GM19395 (cell line): ENCODE results near the gene TMA7.

Experiments used
- ATAC-seq: cut with Tn5 transposase; IDR thresholded peaks from one replicate; pipeline ENCODE4 v1.9.1; 2021; ENCODE audit warnings: mild to moderate bottlenecking, moderate library complexity; ENCODE audit not compliant: unreplicated experiment

The TMA7 gene

DNA sequence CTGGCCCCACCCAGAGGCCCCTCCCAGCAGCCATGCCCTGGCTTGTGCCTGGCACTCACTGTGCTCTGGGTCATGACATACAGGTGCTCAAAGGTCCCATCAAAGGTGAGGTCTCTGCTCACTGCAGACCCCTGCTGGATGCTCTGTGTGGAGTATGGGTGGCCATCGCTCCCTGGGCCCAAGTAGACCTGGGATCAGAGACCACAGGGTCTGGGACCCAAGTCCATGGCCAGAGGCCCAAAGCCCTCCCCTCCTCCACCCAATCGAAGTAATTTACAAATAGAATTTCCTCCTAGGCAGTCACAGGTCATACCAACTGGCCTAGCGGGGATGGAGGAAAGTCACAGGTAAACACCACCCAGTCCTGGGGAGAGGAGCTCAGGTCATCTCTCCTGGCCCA, 17.8 kb upstream of the TMA7 start:
- no peak for ATAC-seq

DNA sequence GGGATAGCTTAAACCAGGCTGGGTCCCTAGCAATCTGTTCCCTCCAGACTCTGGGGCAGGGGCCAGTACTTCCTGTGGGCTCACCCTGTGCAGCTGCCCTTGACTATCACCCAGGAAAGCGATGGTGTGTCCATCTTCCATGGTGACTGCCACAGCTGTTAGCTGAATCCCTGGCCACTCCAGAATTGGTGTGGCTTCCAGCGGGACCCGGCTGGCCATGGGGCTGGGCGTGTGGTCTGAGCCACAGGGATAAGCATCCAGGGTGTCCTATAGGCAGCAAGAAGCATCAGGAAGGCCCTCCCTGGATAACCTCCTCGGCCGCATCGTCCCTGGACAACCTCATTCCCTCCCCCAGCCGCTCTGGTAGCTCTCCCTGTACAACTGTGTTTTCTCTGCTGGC, 17.4 kb upstream of the TMA7 start:
- ATAC-seq = no peak

GRCh38 chr3:48423241-48423882, 16.7 kb upstream of the TMA7 start:
- ATAC-seq = no peak

DNA sequence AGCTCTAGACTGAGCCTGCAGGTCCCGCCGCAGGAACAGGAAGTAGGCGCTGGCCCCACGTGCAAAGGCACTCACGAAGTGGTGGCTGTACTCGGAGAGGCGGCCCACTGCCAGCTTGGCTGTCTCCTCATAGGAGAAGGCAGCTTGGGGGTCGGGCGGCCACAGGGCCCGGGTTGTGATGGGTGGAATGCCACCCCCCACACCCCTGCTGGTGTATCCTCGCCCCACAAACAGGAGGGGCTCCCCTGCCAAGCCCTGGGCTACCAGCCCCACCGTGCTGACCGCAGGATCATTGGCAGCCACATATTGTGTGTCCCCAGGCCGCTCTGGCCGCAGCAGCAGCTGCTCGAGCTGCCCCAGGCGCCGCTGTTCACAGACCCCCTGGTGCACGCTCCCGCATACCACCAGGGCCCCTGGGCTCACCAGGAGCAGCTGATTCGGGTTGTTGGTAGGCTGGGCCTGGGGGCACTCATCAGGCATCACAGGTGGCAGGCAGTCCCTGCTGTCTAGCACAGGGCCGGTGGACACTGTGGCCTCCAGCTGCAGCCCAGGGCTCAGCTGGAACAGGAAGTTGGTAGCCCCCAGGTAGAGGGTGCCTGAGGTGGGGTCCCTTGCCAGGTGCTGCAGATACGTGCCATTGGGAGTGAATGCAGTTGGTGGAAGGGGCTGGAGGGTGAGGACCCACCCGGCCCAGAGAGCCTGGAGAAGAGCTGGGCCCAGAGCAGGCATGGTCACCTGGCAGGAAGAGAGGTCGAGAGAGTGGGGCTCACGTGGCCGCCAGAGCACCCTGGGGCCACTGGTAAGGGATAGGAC, 16.0 kb upstream of the TMA7 start:
- ATAC-seq = no peak

GRCh38 chr3:48425281-48425812, 14.7 kb upstream of the TMA7 start:
- no peak for ATAC-seq

GRCh38 chr3:48426401-48426909, 13.6 kb upstream of the TMA7 start:
- no peak for ATAC-seq

GRCh38 chr3:48426944-48427629, 13.0 kb upstream of the TMA7 start:
- ATAC-seq = no peak

DNA sequence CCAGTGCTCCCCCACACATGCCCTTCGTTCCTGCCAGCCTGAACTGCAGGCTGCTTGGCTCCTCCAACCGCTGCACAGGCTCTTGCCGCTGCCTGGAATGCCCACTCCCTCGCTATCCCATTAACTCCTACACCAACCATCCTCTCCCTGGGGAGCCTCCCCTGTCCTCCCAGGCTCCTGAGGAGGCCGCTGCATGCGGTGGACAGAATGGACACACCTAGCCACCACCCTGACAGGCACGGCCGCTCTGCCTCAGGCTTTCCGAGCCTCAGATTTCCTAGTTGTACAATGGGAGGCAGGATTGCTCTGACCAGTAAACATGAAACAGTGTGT, 12.5 kb upstream of the TMA7 start:
- ATAC-seq = no peak

- ATAC-seq = no peak
These were observed 11.9 kb upstream of the TMA7 start for GRCh38 chr3:48428088-48428571.

DNA sequence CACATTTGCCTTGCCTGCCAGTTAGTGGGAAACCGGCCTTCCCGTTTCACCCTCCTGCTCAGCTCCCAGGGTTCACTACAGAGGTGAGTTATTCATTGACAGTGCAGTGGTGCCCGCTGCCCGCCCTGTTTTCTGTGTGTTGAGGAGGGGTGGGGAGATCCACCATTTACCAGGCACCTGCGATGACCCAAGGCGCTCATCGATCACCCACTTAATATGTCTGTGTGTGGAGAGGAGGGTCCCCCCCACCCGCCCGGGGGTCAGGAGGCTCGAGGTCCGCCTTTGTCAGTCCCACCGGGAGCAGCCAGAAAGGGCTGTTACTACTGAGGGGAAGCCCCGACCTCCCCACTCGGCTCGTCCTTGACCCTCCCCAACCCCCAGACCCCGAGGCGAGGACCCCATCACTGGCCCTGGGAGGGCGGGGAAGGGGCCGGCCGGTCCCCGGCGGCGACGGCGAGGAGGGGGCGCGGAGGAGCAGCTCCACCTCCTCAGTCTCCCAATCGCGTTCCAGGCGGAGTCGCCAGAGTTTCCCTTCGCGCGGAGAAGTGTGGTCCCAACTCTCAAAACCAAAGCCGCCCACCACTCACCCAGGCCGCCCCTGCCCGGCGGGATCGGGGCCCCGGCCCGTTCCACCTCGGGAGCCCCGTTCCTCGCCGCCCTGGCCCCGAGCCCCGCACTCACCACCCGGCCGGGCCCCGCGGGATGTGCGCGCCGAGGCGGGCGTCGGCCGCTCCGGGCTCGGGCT, 11.3 kb upstream of the TMA7 start:
- ATAC-seq = no peak

- ATAC-seq = no peak
These were observed 10.6 kb upstream of the TMA7 start for GRCh38 chr3:48429317-48429959.

- no peak for ATAC-seq
These were observed 9.9 kb upstream of the TMA7 start, which contains the start of gene PLXNB1 for GRCh38 chr3:48429960-48430707. TSS of gene PLXNB1 (minus strand) at chr3:48430086. CDS start at chr3:48424611, 5,475 bp downstream.

- ATAC-seq = no peak
These were observed 9.4 kb upstream of the TMA7 start for GRCh38 chr3:48430708-48431101.

GRCh38 chr3:48431224-48432029, 8.6 kb upstream of the TMA7 start:
- ATAC-seq = no peak

- ATAC-seq = no peak
These were observed 7.4 kb upstream of the TMA7 start for GRCh38 chr3:48432411-48433371.

DNA sequence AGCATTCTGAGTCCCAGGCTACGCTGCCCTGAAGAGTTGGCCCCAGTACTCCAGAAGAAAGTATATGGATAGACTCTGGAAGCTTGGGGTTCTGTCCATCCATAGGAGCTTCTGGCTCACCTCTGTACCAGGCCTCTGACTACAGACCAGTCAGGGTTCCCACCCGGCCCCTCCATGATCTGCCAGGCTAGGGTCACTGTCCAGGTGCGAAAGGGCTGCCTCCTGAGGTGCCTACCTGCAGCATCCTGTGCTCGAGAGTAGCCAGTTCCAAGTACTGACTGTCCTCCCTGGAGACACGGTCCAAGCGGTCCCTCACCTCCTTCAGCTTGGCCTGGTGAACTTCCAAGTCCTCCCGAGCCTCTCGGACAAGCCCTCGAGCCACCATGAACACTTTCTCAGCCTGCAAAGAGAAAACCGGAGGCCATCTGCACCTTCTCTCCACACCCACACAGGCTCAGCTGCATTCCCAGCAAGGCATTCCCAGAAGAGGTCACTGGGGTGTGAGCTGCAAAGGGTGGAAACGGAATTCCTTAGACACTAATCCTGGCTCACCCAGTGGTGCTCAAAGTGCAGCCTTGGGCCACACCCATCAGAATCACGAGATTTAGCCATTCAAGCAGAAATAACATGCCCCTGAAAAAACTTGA, 6.5 kb upstream of the TMA7 start:
- no peak for ATAC-seq
